Tibial nerve (tissue), 4 donors: ENCODE results near the gene PROM1. TPM values are rescaled to one million over a fixed set of nuclear protein-coding genes. Genes with fewer than 3 reads are reported as not detected.

Experiments
- DNase-seq, 2 donors: peaks; one replicate each; pipeline ENCODE4 v3.0.0-alpha.2; 2019; ENCODE audit warnings: low spot score in 2 of 2
- H3K27ac ChIP-seq, 4 donors: fragments of 200-600 bp; sonication (generic) in 3 of 4; one replicate each; pipeline ENCODE4 v1.5.1; 2017 to 2019; ENCODE audit warnings: mild to moderate bottlenecking in 1 of 4
- H3K27me3 ChIP-seq, 2 donors: fragments of 200-600 bp; sonication (generic) in 1 of 2; one replicate each; pipeline versions ENCODE4 v1.5.1 to v1.6.0; 2017 to 2019
- H3K36me3 ChIP-seq, 3 donors: fragments of 200-600 bp; sonication (generic); one replicate each; pipeline ENCODE4 v1.5.1; 2018 to 2019
- H3K4me1 ChIP-seq, 4 donors: fragments of 200-600 bp; sonication (generic) in 3 of 4; one replicate each; pipeline ENCODE4 v1.5.1; 2017 to 2019
- H3K4me3 ChIP-seq, 4 donors: fragments of 200-600 bp; sonication (generic) in 3 of 4; one replicate each; pipeline ENCODE4 v1.5.1; 2017 to 2019; ENCODE audit warnings: mild to moderate bottlenecking in 1 of 4, moderate library complexity in 1 of 4
- H3K9me3 ChIP-seq, 4 donors: fragments of 200-600 bp; sonication (generic) in 3 of 4; one replicate each; pipeline ENCODE4 v1.5.1; 2017 to 2019
- CTCF ChIP-seq, 5 experiments: fragments of 200-600 bp in 3 of 5; fragments of 450-650 bp in 2 of 5; sonication (generic) in 3 of 5; IDR thresholded peaks; one replicate each; pipeline ENCODE4 v1.5.1; 2016 to 2019; ENCODE audit warnings: antibody characterized with exemption in 5 of 5, mild to moderate bottlenecking in 3 of 5, moderate library complexity in 2 of 5
- EP300 ChIP-seq, 2 donors: sonication (generic); formaldehyde crosslinking; IDR thresholded peaks; one replicate each; pipeline ENCODE4 v1.6.1; 2017; ENCODE audit warnings: antibody characterized with exemption in 2 of 2, mild to moderate bottlenecking in 1 of 2
- POLR2A ChIP-seq, 2 donors: fragments of 450-650 bp; IDR thresholded peaks; one replicate each; pipeline ENCODE4 v1.6.1; 2017; ENCODE audit warnings: antibody characterized with exemption in 2 of 2, mild to moderate bottlenecking in 2 of 2, moderate library complexity in 2 of 2
- WGBS, 2 donors: methylation state at CpG; one replicate each; pipeline ENCODE4 v1.1.5; 2018; 5-methylcytosine and 5-hydroxymethylcytosine counted together
- total RNA-seq, 4 donors: library from RNA; depleted of rRNA; stranded (reverse); fragments of >200 nt; gene quantifications; one replicate each; pipeline ENCODE4 v1.1.0, GENCODE V29; 2016

PROM1 gene
- total RNA-seq, 4 donors from 2014 or later = not detected

DNA sequence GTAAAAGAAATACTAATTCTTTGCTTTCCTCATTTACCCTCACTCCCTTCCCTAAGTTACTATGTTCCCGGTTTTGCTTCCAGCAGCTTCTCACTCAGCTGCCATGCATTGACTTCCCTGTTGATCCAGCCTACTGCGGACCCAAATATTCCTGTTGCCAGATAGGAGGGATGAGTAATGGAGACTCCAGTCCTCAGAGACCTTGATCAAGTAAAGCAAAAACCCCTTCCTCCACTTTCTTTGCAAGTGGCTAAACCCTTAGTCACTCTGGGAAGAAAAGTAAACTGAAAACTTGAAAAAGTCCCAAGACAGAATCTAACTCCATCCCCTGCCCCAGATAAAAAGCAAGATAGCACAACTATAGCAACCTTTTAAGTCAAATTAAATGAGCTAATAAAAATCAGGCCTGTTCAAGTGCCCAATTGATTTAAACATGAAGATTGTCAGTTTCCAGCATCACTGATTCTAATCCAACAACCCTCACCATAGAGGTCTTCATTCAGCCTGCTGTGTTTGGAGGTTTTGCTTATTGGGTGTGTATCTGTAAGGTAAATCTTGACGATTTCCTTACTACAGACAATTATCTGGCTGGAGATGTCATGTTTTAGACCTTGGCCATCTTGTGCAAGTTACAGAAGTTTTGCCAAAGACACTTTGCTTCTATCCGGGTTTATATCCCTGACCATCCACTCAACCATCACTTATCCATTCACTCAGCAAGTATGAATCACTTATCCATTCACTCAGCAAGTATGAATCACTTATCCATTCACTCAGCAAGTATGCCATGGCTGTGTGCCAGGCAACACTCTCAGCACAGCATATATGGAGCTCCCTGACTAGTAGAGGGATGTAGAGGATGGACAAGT lies 162.9 kb downstream of the PROM1 start:
- H3K4me3 ChIP-seq = no peak overlapping the region
- peak in 1 of 2 donors; percentile 20 for DNase-seq
- WGBS, 2 donors = 50 to 64% methylated on average over 4 of the region's 4 CpGs
- no peak for TF ChIP-seq EP300 (IDR thresholded peaks at IDR 0.05)
- TF ChIP-seq POLR2A (IDR thresholded peaks at IDR 0.05) = no peak
- no peak for TF ChIP-seq CTCF (IDR thresholded peaks at IDR 0.05)
- no peaks in the 10 kb centered on the region for H3K27me3 ChIP-seq
- peak overlapping the region in 1 of 4 donors; percentile 32 for H3K27ac ChIP-seq
- H3K9me3 ChIP-seq = no peaks in the 10 kb centered on the region
- no peaks in the 10 kb centered on the region for H3K4me1 ChIP-seq
- H3K36me3 ChIP-seq = no peaks in the 10 kb centered on the region

DNA sequence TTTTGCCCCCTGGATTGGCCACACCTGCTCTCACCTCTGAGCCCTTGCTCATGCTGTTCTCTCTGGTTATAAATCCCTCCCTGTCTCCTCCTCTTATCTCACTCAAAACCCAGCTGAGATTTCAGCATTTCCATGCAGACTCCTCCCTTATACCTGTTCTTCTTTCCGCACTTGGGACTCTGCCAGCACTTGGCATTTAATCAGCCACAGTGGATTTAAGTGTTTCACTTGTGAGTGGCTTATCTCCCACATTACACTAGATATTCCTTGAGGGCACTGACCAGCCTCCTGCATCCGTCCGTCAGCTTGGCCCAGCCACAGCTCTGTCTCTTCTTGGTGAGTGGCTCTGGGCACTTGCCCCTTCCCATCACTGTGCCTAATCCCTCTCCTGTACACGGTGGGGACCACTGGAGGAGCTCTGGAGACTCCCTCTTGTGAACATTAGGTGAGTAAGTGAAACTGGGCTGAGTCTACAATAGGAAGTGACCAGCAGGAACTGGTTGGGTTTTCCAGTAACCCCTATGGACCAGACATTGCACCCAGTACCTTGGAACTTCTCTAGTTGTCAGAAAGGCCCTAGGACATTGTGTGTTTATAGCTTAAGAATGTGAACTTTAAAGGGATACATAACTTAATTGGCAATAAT lies 165.2 kb downstream of the PROM1 start:
- TF ChIP-seq POLR2A (IDR thresholded peaks at IDR 0.05) = no peak
- TF ChIP-seq CTCF (IDR thresholded peaks at IDR 0.05) = no peak
- no peak for TF ChIP-seq EP300 (IDR thresholded peaks at IDR 0.05)
- Histone ChIP-seq H3K9me3 (no peaks in the 10 kb centered on the region), H3K36me3 (no peaks in the 10 kb centered on the region), H3K4me1 (no peaks in the 10 kb centered on the region), H3K4me3 (no peak overlapping the region), H3K27ac (no peak overlapping the region), H3K27me3 (no peaks in the 10 kb centered on the region)
- DNase-seq = no peak
- WGBS, 2 donors = 74 to 78% methylated on average over 4 of the region's 4 CpGs

Other genes starting within 250 kb of the PROM1 start
- 1 to 10 TPM in 1 of 4 donors, not detected in 3; 2.5 TPM for gene FGFBP1, start 145.3 kb downstream of the PROM1 start, total RNA-seq
- 100 to 1,000 TPM in 3 of 4 donors, 10 to 100 TPM in 1; 33.0 to 337 (median 145) TPM for gene FGFBP2, start 120.8 kb downstream of the PROM1 start, total RNA-seq
- gene TAPT1, start 142.4 kb upstream of the PROM1 start, total RNA-seq = 10 to 100 TPM; 21.3 to 41.3 (median 37.5) TPM